ENCODE results near the gene SLC22A12. TPM values are rescaled to one million over a fixed set of nuclear protein-coding genes. Genes with fewer than 3 reads are reported as not detected.

SLC22A12 gene
- total RNA-seq, 2 donors from 2014 or later, result not detected

DNA sequence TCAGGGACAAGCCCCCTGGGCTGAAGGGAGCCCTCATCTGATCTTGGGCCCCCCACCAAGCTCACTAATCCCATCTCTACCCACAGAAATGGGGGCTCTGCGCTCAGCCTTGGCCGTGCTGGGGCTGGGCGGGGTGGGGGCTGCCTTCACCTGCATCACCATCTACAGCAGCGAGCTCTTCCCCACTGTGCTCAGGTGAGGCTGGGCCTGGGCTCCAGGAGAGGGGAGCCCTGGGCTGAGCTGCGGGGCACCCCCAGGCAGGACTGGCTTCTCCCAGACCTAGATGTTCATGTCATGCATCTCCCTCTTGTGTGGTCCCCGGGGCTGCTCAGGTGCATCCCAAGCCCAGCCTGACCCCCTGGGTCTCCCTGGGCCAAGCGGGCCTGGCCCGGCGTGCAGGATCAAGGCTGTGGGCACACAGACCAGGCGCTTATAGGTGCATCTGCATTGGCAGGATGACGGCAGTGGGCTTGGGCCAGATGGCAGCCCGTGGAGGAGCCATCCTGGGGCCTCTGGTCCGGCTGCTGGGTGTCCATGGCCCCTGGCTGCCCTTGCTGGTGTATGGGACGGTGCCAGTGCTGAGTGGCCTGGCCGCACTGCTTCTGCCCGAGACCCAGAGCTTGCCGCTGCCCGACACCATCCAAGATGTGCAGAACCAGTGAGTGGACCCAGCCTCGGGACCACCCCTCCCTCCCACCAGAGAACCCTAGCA, 9.4 kb downstream of the SLC22A12 start:
- no peak for DNase-seq (ENCODE audit: low spot score)
- intact Hi-C loops (cut with DNase I), result no loop called here

DNA sequence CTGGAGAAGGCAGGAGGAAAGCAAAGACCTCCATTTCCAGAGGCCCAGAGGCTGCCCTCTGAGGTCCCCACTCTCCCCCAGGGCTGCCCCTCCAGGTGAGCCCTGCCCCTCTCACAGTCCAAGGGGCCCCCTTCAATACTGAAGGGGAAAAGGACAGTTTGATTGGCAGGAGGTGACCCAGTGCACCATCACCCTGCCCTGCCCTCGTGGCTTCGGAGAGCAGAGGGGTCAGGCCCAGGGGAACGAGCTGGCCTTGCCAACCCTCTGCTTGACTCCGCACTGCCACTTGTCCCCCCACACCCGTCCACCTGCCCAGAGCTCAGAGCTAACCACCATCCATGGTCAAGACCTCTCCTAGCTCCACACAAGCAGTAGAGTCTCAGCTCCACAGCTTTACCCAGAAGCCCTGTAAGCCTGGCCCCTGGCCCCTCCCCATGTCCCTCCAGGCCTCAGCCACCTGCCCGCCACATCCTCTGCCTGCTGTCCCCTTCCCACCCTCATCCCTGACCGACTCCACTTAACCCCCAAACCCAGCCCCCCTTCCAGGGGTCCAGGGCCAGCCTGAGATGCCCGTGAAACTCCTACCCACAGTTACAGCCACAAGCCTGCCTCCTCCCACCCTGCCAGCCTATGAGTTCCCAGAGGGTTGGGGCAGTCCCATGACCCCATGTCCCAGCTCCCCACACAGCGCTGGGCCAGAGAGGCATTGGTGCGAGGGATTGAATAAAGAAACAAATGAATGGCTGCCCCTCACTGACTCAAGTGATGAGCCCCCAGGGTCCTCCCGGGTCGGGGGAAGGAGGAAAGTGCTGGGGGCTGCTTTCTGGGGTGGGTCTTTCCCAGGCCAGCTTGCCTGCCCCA, 10.8 kb downstream of the SLC22A12 start:
- intact Hi-C loops (cut with DNase I), result no loop called here
- no peak for DNase-seq (ENCODE audit: low spot score)

DNA sequence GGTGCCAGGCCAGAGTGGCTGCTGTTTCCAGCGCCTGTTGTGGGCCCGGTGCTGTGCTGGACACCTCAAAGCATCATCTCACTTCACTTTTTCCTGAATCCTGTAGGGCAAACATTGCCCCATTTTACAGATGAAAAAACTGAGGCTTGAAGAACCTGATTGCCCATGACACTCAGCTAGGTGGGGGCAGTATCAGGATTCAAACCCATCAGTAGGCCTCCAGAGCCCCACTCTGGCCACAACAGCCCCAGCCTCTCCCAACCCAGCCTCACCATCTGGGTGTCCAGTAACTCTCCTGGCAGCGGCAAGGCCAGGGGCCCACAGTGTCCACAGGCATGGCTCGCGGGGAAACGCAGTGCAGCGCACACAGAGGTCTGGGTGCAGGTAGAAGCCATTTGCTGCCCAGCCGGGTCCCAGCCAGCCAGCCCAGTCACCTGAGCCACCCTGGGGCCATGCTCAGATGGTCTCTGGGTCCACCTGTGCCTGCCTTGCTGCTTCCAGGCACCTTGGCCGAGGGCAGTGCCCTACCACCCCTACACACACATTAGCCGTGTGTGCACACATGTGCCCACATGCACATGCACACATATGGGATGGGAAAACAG, 11.5 kb downstream of the SLC22A12 start:
- DNase-seq (ENCODE audit: low spot score), result no peak
- intact Hi-C loops (cut with DNase I), result no loop called here

GRCh38 chr11:64603411-64604110, 12.5 kb downstream of the SLC22A12 start:
- DNase-seq (ENCODE audit: low spot score), result no peak
- intact Hi-C loops (cut with DNase I), result no loop called here

GRCh38 chr11:64604458-64605243, 13.6 kb downstream of the SLC22A12 start:
- DNase-seq (ENCODE audit: low spot score), result no peak
- intact Hi-C loops (cut with DNase I), result no loop called here

DNA sequence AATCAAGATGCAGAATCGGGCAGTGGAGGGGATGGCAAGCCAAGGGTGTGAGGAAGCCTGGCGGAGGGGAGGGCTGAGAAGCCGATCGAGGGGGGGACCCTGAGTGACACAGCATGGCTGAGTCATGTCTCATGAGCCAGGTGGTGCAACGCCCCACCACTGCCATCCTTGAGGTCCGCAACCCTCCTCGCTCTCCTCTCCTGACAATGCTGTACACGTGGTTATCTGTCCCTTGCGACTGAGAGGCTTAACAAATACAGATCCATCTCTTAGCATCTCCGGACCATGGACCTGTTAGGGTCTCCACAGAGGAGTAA, 14.2 kb downstream of the SLC22A12 start:
- intact Hi-C loops (cut with DNase I), result no loop called here
- no peak for DNase-seq (ENCODE audit: low spot score)

- intact Hi-C loops (cut with DNase I), result no loop called here
- DNase-seq (ENCODE audit: low spot score), result no peak
Observed at GRCh38 chr11:64605656-64606585, 14.9 kb downstream of the SLC22A12 start.

DNA sequence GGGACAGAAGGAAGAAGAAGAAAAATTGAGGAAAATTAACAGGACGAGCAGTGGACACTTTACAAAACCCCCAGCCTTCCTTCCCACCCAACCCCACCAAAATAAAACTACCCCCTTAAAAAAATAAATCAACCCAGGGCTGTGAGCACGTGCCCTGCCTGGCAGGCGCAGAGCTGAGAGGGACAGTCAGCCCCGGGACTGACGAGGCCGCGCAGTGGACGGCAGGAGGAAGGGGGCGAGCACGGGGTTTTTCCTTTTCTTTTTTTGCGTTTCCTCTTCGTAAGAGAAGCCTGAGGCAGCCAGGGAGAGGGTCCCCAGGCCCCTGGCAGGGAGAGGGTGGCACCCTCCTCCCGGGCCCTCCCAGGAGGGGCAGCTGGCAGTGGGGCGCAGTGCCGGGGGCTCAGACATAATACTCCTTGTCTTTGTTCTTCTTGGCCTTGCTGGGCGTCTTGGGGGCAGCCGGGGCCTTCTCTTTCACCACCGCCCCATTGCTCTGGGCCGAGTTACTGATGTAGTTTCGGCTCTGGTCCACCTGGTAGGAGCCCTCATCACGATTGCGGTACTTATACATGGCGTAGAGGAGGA, 15.9 kb downstream of the SLC22A12 start:
- DNase-seq (ENCODE audit: low spot score), result no peak
- intact Hi-C loops (cut with DNase I), result no loop called here

DNA sequence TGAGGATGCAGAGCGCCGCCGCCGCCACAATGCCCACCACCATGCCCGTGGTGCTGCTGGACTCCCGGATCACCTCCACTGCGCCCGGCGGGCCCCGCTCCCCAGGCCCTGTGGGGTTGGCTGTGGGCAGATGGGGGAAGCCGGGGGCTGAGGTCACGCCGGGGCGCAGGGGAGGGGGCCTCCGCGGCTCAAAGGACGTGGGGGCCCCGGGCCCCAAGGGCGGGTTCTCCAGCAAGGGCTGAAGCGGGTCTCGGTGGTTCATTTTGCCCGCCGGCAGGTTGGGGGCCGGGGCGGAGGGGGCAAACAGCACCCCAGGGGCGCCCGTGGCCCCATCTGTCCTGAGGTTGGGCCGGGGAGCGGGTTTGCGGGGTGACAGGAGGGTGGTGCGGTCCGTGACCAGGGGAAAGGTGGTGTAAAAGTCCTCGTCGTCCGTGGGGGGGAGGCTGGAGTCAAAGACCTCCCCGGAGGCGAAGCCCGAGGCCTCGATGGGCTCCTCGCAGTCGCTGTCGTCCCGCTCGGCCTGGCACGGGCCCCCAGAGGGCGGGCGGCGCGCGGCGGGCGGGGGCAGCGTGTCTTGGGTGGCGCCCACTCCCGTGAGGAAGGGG, 16.5 kb downstream of the SLC22A12 start:
- DNase-seq (ENCODE audit: low spot score), result no peak
- intact Hi-C loops (cut with DNase I), result no loop called here

DNA sequence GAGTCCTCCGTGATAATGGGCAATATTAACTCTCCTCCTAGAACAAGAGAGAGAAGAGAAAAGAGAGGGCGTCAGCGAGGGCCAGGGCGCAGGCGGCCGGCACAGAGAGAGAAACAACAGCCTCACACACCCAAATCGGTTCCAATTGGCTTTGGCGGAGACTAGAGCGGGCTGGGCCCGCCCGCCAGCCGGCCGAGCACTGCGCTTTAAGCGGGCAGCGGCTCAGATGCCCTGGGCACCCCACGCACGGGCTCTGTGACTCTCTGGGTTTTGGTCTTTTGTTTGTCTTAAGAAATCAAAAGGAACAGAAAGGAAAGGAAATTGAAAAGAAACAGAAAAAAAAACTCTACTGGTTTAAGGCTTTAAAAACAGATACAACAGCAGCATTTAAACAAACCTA, 17.0 kb downstream of the SLC22A12 start:
- no peak for DNase-seq (ENCODE audit: low spot score)
- intact Hi-C loops (cut with DNase I), result no loop called here

DNA sequence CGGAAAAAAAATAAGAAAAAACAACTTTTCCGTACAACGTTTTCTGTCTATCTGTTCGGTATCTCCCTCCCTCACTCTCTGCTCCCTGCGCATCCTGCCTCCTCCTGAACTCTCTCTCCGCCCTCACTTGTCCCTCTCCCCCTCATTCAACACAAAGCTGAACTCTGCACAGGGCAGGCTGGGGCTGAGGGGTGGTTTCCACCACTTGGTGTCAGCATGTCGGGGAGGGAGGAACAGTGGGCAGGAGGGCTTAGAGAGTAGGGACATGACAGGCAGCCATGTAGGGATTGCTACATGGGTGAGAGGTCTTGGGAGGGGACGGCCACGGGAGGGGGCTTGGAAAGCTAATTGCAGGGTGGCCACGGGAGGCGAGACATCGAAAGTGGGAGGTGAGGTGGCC, 17.6 kb downstream of the SLC22A12 start:
- intact Hi-C loops (cut with DNase I), result no loop called here
- no peak for DNase-seq (ENCODE audit: low spot score)

- intact Hi-C loops (cut with DNase I), result no loop called here
Observed at GRCh38 chr11:64609436-64610047, 18.5 kb downstream of the SLC22A12 start.

GRCh38 chr11:64610596-64610995, 19.6 kb downstream of the SLC22A12 start:
- DNase-seq (ENCODE audit: low spot score), result no peak
- intact Hi-C loops (cut with DNase I), result no loop called here

More at GRCh38 chr11:64609436-64610047, 18.5 kb downstream of the SLC22A12 start:
- DNase-seq (ENCODE audit: low spot score), result no peak

DNA sequence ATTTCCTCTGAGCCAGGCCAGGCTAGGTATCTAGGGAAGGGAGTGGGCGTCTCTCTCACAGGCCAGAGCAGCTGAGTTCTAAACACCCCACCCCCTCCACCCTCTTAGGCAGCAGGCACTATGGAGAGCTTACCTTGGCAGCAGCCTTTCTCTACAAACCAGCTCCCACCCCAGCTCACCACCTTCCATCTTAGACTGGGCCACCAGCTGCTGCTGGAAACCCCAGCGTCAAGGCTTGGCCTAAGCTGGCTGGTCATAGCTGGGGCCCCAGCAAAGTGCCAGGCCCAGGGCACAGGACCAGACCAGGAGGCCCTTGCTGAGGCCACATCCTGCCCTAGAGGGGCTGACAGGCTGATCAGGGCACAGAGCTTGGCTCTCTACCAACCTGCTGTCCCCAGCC, 20.2 kb downstream of the SLC22A12 start:
- no peak for DNase-seq (ENCODE audit: low spot score)
- intact Hi-C loops (cut with DNase I), result no loop called here

DNA sequence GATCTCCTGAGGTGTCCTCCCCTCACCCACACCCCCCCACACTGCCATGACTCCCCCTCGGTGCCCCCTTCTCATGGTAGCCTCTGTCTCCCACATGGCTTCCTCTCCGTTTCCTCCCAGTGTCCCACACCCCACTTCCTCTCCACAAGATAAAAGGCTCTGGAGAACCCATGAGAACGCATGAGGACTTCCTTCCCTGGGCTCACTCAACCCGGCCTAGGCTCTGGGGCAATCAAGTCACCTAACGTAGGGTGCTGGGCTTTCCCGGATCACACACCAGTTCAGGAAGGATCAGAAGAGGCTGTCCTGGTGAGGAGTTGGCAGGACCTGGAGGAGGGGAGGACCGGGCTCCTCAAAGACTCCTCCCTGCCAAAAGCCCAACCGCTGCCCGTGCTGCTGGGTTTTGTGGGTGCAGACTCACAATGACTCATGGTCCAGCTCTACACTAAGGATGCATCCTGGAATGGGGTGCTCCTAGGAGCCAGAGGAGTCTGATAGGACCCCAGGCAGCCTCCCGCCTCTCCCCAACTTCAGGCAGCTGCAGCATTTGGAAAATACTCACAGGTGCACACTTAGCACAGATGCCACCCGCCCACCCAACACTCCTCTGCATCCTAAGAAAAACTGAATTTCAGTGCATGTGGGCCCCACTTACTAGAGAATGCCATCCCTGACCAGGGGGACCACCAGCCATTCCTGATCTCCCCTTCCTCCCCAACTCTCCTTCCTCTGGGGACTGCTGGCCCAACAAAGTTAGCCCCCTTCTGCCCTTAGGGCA, 21.0 kb downstream of the SLC22A12 start:
- DNase-seq (ENCODE audit: low spot score), result no peak
- intact Hi-C loops (cut with DNase I), result no loop called here

GRCh38 chr11:64613648-64614047, 22.6 kb downstream of the SLC22A12 start:
- intact Hi-C loops (cut with DNase I), result no loop called here
- no peak for DNase-seq (ENCODE audit: low spot score)
